Mucosa of descending colon (tissue), 3 donors: Measurements from ENCODE around the gene SMURF1. TPM values are rescaled to one million over a fixed set of nuclear protein-coding genes. Genes with fewer than 3 reads are reported as not detected.

Experiments used
- ATAC-seq: fragments of 200-7000 bp; cut with Tn5 transposase; one replicate; pipeline ENCODE4 v1.9.1; 2020; ENCODE audit warnings: mild to moderate bottlenecking, moderate library complexity
- DNase-seq, 3 donors: peaks; one replicate each; pipeline ENCODE4 v3.0.0-alpha.2; 2020
- H3K36me3 ChIP-seq: fragments of 200-600 bp; one replicate; pipeline ENCODE4 v1.8.0; 2021; ENCODE audit warnings: low read depth, mild to moderate bottlenecking
- H3K4me1 ChIP-seq: fragments of 200-600 bp; one replicate; pipeline ENCODE4 v1.8.0; 2021; ENCODE audit warnings: low read depth, mild to moderate bottlenecking
- H3K4me3 ChIP-seq: fragments of 200-600 bp; one replicate; pipeline ENCODE4 v1.8.0; 2021; ENCODE audit warnings: mild to moderate bottlenecking
- H3K9me3 ChIP-seq: fragments of 200-600 bp; one replicate; pipeline ENCODE4 v1.8.0; 2021; ENCODE audit warnings: mild to moderate bottlenecking
- intact Hi-C, 2 donors: fragments of 100-400 bp; cut with DNase I in 1 of 2; cut with micrococcal nuclease in 1 of 2; formaldehyde crosslinking; loops; one replicate each; pipeline versions ENCODE4 v1.11.0 to v1.11.1; 2022; cut with DNase I, micrococcal nuclease
- total RNA-seq, 3 donors: library from RNA; stranded (reverse); fragmentation: NEBNext Ultra II Directional in 2 of 3; extraction: Animal tissue kit (Norgen Biotek cat#: 25700) in 2 of 3; gene quantifications; one replicate each; pipeline versions ENCODE4 v1.2.1 to v1.2.4, GENCODE V29; 2021 to 2023
- TF ChIP-seq, protein P1 (sequence below): fragments of 200-600 bp; IDR thresholded peaks from one replicate; pipeline ENCODE4 v1.8.0; 2022; ENCODE audit warnings: antibody characterized with exemption, mild to moderate bottlenecking
- donor health status: DM: no; HTN: no; CAD: no; lungs with moderate emphysema.
- donor health status: DM: no; HTN: no; CAD: no.
- donor health status: DM: no; HTN: yes; CAD: no.

Gene SMURF1
- total RNA-seq, 3 donors from 2014 or later, result 28.4 to 36.0 (median 31.2) TPM

DNA sequence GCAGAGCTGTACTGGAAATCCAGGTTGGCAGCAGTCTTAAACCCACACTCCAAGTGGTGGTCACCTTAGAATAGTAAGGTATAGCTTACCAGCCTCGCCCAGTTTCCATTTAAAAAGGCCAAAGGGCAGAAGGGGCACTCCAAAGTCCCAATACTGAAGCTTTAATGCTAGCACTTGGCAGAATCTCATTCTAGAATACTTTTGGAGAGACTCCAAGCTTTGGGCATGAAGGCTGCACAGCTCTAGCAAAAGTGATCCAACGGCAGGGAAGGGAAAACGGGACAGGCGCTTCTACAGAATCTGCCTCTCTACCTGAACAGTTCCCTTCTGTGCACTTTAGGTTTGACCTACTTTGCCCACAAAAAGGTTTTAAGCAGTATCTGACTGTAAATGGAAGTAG is 19.7 kb downstream of the SMURF1 start:
- peaks cover 36% of the 10 kb centered on the region for H3K4me1 ChIP-seq
- ATAC-seq (peak; percentile 3), DNase-seq (no peak)

DNA sequence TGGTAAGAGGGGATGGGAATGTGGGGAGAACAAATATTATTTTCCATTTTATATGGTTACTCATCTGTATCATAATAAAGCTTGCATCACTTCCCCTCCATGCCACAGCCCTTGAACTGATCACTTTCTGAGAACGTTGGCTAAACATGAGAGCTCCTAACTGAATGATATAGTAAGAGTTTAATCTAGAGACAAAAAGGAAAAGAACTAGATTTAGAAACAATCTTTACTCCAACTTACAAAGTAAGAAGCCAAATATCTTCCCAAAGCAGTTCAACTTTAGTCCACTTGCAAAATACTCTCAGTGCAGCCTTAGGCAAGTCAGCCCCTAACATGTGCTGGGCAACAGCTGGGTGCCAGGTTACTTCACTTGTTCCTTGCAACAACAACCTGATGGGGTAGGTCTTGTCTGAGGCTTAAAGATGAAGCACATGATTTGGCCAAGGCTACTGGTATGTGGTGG is 20.3 kb downstream of the SMURF1 start:
- TF ChIP-seq, protein P1, sequence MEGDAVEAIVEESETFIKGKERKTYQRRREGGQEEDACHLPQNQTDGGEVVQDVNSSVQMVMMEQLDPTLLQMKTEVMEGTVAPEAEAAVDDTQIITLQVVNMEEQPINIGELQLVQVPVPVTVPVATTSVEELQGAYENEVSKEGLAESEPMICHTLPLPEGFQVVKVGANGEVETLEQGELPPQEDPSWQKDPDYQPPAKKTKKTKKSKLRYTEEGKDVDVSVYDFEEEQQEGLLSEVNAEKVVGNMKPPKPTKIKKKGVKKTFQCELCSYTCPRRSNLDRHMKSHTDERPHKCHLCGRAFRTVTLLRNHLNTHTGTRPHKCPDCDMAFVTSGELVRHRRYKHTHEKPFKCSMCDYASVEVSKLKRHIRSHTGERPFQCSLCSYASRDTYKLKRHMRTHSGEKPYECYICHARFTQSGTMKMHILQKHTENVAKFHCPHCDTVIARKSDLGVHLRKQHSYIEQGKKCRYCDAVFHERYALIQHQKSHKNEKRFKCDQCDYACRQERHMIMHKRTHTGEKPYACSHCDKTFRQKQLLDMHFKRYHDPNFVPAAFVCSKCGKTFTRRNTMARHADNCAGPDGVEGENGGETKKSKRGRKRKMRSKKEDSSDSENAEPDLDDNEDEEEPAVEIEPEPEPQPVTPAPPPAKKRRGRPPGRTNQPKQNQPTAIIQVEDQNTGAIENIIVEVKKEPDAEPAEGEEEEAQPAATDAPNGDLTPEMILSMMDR, result no peak
- Histone ChIP-seq H3K36me3 (no peaks in the 10 kb centered on the region), H3K9me3 (no peaks in the 10 kb centered on the region), H3K4me1 (peaks cover 31% of the 10 kb centered on the region), H3K4me3 (no peak overlapping the region)
- DNase-seq, result no peak
- no peak for ATAC-seq
- intact Hi-C loops, result no loop called here

More for the DNA sequence above, 19.7 kb downstream of the SMURF1 start:
- intact Hi-C loops, result no loop called here
- H3K4me3 ChIP-seq, result no peak overlapping the region
- TF ChIP-seq, protein P1, result no peak
- no peaks in the 10 kb centered on the region for H3K36me3 ChIP-seq
- no peaks in the 10 kb centered on the region for H3K9me3 ChIP-seq

DNA sequence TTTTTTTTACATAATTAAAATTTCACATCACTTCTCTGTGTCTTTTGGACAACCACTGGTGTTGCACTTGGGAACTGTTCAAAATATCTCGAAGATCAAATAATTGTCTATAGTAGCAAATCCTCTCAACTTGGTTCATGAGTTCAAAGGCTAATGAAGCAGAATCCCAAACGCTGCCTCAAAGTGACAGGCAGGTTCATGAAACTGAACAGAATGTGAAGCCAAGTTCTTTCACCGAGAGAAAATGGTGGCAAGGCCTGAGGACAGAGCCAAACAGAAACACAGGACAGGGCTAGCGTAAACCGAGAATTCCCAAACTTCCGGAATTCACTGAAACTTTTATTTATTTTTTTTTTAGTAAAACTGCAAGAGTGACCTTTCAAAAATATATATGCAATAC is 21.1 kb downstream of the SMURF1 start:
- intact Hi-C loops, result no loop called here
- TF ChIP-seq, protein P1, result no peak
- no peak for ATAC-seq

DNA sequence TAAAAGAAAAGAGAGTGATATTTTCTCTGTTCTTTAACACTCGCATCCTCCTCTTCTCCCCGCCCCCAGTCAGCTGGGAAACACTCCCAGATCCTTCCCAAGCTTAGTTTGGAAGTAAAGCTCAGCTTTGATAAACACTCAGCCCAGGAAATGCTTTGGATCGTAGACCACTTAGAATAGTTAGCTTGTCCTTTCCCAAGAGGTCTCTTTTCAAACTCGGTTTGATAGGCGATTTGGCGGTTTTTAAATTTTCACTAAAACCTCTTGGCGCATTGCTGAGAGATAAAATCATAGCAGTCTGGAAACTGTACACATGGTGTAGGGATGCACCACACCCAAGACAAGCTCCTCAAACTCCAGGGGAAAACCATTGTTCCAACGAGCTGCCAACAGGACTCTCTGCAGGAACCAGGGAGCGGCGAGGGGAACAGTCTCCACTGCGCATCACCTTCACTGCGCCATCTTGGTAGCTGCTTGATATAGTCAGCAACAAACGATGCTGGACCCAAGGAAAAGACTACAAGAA is 22.3 kb downstream of the SMURF1 start:
- Histone ChIP-seq H3K36me3 (no peaks in the 10 kb centered on the region), H3K4me1 (peaks cover 23% of the 10 kb centered on the region), H3K9me3 (no peaks in the 10 kb centered on the region), H3K4me3 (no peak overlapping the region)
- ATAC-seq (no peak), DNase-seq (no peak)
- TF ChIP-seq, protein P1, result no peak
- intact Hi-C loops, result no loop called here

More for the DNA sequence above, 21.1 kb downstream of the SMURF1 start:
- Histone ChIP-seq H3K36me3 (no peaks in the 10 kb centered on the region), H3K9me3 (no peaks in the 10 kb centered on the region), H3K4me3 (no peak overlapping the region), H3K4me1 (peaks cover 23% of the 10 kb centered on the region)
- no peak for DNase-seq

DNA sequence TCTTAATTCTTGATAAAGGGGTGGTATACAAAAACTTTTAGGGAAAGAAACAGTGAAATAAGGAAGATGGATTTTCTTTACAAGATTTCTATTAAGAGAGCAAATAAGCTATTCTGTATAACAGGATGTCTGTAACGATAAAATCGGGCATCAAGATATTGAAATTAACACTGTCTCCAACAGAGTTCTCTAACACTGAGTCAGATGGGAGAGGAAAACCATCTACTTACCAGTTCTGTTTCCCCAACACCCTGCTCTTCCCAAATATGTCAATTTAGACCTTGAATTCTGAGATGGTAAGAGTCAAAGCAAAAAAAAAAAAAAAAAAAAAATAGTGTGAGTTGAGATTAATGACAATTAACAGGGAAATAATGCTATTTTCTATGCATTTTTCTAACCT is 23.0 kb downstream of the SMURF1 start:
- DNase-seq, result no peak
- no peaks in the 10 kb centered on the region for H3K36me3 ChIP-seq
- H3K4me3 ChIP-seq, result no peak overlapping the region
- ATAC-seq, result no peak
- intact Hi-C loops, result no loop called here
- TF ChIP-seq, protein P1, result no peak
- H3K4me1 ChIP-seq, result peaks cover 23% of the 10 kb centered on the region
- H3K9me3 ChIP-seq, result no peaks in the 10 kb centered on the region

DNA sequence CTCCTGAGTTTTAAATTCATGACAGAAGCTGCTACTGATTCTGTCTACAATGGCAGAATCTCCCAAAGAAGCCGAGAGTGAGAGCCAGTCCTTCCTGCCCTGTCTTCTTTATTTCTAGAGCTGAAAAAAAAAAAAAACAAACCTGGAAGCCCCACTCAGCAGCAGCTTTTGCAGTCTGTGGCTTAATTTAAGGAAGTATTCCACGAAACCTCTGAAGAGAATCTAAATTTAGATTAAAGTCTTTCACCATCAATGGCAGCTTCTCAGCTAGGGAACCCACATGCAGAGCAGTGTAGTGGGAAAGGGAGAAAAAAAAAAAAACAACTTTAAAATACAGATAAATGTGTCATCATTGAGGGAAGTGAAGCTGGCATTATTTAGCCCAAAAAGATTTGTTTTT is 23.4 kb downstream of the SMURF1 start:
- no peak overlapping the region for H3K4me3 ChIP-seq
- peaks cover 19% of the 10 kb centered on the region for H3K4me1 ChIP-seq
- TF ChIP-seq, protein P1, result no peak
- intact Hi-C loops, result no loop called here
- no peak for DNase-seq
- no peaks in the 10 kb centered on the region for H3K36me3 ChIP-seq
- H3K9me3 ChIP-seq, result no peaks in the 10 kb centered on the region
- ATAC-seq, result no peak
